H1 (cell line): ENCODE results near the gene TRAF3IP3. TPM values are rescaled to one million over a fixed set of nuclear protein-coding genes. Genes with fewer than 3 reads are reported as not detected.

ENCODE experiments used
- CTCF ChIP-seq, 3 experiments: IDR thresholded peaks; 1 replicate in 2 of 3; 2 replicates in 1 of 3; pipeline versions ENCODE4 v1.5.1 to v1.6.1; 2011; ENCODE audit warnings: low read length in 3 of 3, mild to moderate bottlenecking in 3 of 3, inconsistent platforms in 2 of 3, low read depth in 1 of 3, moderate library complexity in 1 of 3; ENCODE audit not compliant: insufficient read depth in 1 of 3; ENCODE audit errors: control extremely low read depth in 1 of 3
- HDAC6 ChIP-seq: IDR thresholded peaks from one replicate; pipeline ENCODE4 v1.7.1; 2012; ENCODE audit warnings: low read depth, mild to moderate bottlenecking, inconsistent platforms, low read length, moderate library complexity
- POLR2AphosphoS5 ChIP-seq: IDR thresholded peaks from 2 replicates; pipeline ENCODE4 v1.6.1; 2011; ENCODE audit warnings: low read depth, low read length
- RBBP5 ChIP-seq: IDR thresholded peaks from 2 replicates; pipeline ENCODE4 v1.7.1; 2012; ENCODE audit warnings: low read depth, mild to moderate bottlenecking, inconsistent platforms, low read length, moderate library complexity, borderline replicate concordance
- SRF ChIP-seq: IDR thresholded peaks from 2 replicates; pipeline ENCODE4 v1.6.1; 2011; ENCODE audit warnings: mild to moderate bottlenecking, low read depth, low read length, moderate library complexity
- polyA plus RNA-seq, 7 experiments: library from polyadenylated mRNA; depleted of rRNA in 3 of 7; stranded (reverse) in 5 of 7; unstranded in 2 of 7; fragments of >200 nt in 5 of 7; fragments of 200-250 nt in 2 of 7; gene quantifications; 1 replicate in 5 of 7; 2 replicates in 1 of 7; 4 replicates in 1 of 7; pipeline versions ENCODE4 v1.2.1 to v1.2.3, GENCODE V29; 2011 to 2013; ENCODE audit warnings: missing spikeins in 2 of 7, mixed read lengths in 2 of 7
- total RNA-seq: library from RNA; stranded (reverse); fragmentation: NEBNext Ultra II Directional; extraction: Animal tissue kit (Norgen Biotek cat#: 25700); gene quantifications from 2 replicates; pipeline ENCODE4 v1.2.1, GENCODE V29; 2021

The TRAF3IP3 gene
- total and polyA plus RNA-seq, 2 of the 8 experiments (the other 6 are each of a cell fraction or from before 2014, with no cell fraction given): not detected

GRCh38 chr1:209768354-209768774 is 12.5 kb downstream of the TRAF3IP3 start (continued):
- TF ChIP-seq CTCF (IDR thresholded peaks at IDR 0.05; ENCODE audit: control extremely low read depth in 1 of 3, insufficient read depth in 1 of 3, low read depth in 1 of 3, low read length in 3 of 3) (no peak), SRF (no peak), HDAC6 (no peak), RBBP5 (no peak), POLR2AphosphoS5 (no peak)
